ENCODE results near the gene ALKBH5. TPM values are rescaled to one million over a fixed set of nuclear protein-coding genes. Genes with fewer than 3 reads are reported as not detected.

ALKBH5 gene
- total and polyA plus RNA-seq, 2 experiments from 2014 or later = 32.2 to 117 TPM

GRCh38 chr17:18226284-18226945 lies 42.8 kb downstream of the ALKBH5 start:
- Histone ChIP-seq H3K4me3 (peak overlapping the region; percentile 96), H2AFZ (peak overlapping the region; percentile 38; the same call in 1 of the 2 replicates), H3K4me1 (ENCODE audit: insufficient read depth) (peaks cover 16% of the 10 kb centered on the region), H3K36me3 (ENCODE audit: insufficient read depth) (no peaks in the 10 kb centered on the region), H3K4me2 (peak overlapping the region; percentile 97), H4K20me1 (replicated peaks; ENCODE audit: insufficient read depth) (peaks cover 4% of the 10 kb centered on the region), H3K79me2 (replicated peaks; ENCODE audit: insufficient read depth) (peaks cover 51% of the 10 kb centered on the region), H3K27me3 (ENCODE audit: insufficient read depth) (no peaks in the 10 kb centered on the region), H3K27ac (ENCODE audit: low read depth) (no peak overlapping the region), H3F3A (replicated peaks; ENCODE audit: low read depth) (0 out of 2 replicates have a peak, but pooled peaks cover 3% of the 10 kb centered on the region), H3K9me2 (ENCODE audit: insufficient read depth) (no peaks in the 10 kb centered on the region)
- no peak for ATAC-seq
- no peaks in the 10 kb centered on the region; the same call in 2 of the 3 replicates for H3K36me3 Mint-ChIP-seq (ENCODE audit: low read depth)
- H3K4me1 Mint-ChIP-seq = peaks cover 23% of the 10 kb centered on the region
- TF ChIP-seq ZNF331 (CRISPR knock-in tag; IDR thresholded peaks at IDR 0.05; ENCODE audit: low read depth) = no peak
- TF ChIP-seq JUNB (IDR thresholded peaks at IDR 0.05; ENCODE audit: unreplicated experiment) = no peak
- TF ChIP-seq EZH2phosphoT487 (IDR thresholded peaks at IDR 0.05; ENCODE audit: unreplicated experiment) = no peak
- TF ChIP-seq STAT1 (IDR thresholded peaks at IDR 0.05; ENCODE audit: unreplicated experiment) = no peak
- no peak for TF ChIP-seq ETS1 (IDR thresholded peaks at IDR 0.05)
- TF ChIP-seq NANOG (IDR thresholded peaks at IDR 0.05; ENCODE audit: borderline replicate concordance) = no peak
- TF ChIP-seq, protein P1, sequence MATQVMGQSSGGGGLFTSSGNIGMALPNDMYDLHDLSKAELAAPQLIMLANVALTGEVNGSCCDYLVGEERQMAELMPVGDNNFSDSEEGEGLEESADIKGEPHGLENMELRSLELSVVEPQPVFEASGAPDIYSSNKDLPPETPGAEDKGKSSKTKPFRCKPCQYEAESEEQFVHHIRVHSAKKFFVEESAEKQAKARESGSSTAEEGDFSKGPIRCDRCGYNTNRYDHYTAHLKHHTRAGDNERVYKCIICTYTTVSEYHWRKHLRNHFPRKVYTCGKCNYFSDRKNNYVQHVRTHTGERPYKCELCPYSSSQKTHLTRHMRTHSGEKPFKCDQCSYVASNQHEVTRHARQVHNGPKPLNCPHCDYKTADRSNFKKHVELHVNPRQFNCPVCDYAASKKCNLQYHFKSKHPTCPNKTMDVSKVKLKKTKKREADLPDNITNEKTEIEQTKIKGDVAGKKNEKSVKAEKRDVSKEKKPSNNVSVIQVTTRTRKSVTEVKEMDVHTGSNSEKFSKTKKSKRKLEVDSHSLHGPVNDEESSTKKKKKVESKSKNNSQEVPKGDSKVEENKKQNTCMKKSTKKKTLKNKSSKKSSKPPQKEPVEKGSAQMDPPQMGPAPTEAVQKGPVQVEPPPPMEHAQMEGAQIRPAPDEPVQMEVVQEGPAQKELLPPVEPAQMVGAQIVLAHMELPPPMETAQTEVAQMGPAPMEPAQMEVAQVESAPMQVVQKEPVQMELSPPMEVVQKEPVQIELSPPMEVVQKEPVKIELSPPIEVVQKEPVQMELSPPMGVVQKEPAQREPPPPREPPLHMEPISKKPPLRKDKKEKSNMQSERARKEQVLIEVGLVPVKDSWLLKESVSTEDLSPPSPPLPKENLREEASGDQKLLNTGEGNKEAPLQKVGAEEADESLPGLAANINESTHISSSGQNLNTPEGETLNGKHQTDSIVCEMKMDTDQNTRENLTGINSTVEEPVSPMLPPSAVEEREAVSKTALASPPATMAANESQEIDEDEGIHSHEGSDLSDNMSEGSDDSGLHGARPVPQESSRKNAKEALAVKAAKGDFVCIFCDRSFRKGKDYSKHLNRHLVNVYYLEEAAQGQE (IDR thresholded peaks at IDR 0.05; ENCODE audit: unreplicated experiment) = no peak
- TF ChIP-seq EZH2 (IDR thresholded peaks at IDR 0.05; ENCODE audit: low read depth, unreplicated experiment) = no peak
- no peak for TF ChIP-seq ZNF114 (CRISPR knock-in tag; IDR thresholded peaks at IDR 0.05)
- no peak for TF ChIP-seq CREB1 (CRISPR knock-in tag; IDR thresholded peaks at IDR 0.05; ENCODE audit: low read depth)
- no peak for TF ChIP-seq POLR2AphosphoS5 (IDR thresholded peaks at IDR 0.05; ENCODE audit: low read depth)
- TF ChIP-seq, protein P2, sequence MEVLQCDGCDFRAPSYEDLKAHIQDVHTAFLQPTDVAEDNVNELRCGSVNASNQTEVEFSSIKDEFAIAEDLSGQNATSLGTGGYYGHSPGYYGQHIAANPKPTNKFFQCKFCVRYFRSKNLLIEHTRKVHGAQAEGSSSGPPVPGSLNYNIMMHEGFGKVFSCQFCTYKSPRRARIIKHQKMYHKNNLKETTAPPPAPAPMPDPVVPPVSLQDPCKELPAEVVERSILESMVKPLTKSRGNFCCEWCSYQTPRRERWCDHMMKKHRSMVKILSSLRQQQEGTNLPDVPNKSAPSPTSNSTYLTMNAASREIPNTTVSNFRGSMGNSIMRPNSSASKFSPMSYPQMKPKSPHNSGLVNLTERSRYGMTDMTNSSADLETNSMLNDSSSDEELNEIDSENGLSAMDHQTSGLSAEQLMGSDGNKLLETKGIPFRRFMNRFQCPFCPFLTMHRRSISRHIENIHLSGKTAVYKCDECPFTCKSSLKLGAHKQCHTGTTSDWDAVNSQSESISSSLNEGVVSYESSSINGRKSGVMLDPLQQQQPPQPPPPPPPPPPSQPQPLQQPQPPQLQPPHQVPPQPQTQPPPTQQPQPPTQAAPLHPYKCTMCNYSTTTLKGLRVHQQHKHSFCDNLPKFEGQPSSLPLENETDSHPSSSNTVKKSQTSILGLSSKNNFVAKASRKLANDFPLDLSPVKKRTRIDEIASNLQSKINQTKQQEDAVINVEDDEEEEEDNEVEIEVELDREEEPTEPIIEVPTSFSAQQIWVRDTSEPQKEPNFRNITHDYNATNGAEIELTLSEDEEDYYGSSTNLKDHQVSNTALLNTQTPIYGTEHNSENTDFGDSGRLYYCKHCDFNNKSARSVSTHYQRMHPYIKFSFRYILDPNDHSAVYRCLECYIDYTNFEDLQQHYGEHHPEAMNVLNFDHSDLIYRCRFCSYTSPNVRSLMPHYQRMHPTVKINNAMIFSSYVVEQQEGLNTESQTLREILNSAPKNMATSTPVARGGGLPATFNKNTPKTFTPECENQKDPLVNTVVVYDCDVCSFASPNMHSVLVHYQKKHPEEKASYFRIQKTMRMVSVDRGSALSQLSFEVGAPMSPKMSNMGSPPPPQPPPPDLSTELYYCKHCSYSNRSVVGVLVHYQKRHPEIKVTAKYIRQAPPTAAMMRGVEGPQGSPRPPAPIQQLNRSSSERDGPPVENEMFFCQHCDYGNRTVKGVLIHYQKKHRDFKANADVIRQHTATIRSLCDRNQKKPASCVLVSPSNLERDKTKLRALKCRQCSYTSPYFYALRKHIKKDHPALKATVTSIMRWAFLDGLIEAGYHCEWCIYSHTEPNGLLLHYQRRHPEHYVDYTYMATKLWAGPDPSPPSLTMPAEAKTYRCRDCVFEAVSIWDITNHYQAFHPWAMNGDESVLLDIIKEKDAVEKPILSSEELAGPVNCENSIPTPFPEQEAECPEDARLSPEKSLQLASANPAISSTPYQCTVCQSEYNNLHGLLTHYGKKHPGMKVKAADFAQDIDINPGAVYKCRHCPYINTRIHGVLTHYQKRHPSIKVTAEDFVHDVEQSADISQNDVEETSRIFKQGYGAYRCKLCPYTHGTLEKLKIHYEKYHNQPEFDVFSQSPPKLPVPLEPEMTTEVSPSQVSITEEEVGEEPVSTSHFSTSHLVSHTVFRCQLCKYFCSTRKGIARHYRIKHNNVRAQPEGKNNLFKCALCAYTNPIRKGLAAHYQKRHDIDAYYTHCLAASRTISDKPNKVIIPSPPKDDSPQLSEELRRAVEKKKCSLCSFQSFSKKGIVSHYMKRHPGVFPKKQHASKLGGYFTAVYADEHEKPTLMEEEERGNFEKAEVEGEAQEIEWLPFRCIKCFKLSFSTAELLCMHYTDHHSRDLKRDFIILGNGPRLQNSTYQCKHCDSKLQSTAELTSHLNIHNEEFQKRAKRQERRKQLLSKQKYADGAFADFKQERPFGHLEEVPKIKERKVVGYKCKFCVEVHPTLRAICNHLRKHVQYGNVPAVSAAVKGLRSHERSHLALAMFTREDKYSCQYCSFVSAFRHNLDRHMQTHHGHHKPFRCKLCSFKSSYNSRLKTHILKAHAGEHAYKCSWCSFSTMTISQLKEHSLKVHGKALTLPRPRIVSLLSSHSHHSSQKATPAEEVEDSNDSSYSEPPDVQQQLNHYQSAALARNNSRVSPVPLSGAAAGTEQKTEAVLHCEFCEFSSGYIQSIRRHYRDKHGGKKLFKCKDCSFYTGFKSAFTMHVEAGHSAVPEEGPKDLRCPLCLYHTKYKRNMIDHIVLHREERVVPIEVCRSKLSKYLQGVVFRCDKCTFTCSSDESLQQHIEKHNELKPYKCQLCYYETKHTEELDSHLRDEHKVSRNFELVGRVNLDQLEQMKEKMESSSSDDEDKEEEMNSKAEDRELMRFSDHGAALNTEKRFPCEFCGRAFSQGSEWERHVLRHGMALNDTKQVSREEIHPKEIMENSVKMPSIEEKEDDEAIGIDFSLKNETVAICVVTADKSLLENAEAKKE (CRISPR knock-in tag; IDR thresholded peaks at IDR 0.05) = no peak
- TF ChIP-seq, protein P3, sequence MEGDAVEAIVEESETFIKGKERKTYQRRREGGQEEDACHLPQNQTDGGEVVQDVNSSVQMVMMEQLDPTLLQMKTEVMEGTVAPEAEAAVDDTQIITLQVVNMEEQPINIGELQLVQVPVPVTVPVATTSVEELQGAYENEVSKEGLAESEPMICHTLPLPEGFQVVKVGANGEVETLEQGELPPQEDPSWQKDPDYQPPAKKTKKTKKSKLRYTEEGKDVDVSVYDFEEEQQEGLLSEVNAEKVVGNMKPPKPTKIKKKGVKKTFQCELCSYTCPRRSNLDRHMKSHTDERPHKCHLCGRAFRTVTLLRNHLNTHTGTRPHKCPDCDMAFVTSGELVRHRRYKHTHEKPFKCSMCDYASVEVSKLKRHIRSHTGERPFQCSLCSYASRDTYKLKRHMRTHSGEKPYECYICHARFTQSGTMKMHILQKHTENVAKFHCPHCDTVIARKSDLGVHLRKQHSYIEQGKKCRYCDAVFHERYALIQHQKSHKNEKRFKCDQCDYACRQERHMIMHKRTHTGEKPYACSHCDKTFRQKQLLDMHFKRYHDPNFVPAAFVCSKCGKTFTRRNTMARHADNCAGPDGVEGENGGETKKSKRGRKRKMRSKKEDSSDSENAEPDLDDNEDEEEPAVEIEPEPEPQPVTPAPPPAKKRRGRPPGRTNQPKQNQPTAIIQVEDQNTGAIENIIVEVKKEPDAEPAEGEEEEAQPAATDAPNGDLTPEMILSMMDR (conservative IDR thresholded peaks at IDR 0.05; ENCODE audit: low read depth in 2 of 2) = no peak
- H3K4me3 Mint-ChIP-seq = peak overlapping the region; percentile 93
- H3K27ac Mint-ChIP-seq = peak overlapping the region; percentile 64; the same call in 1 of the 2 replicates
- peaks cover 15% of the 10 kb centered on the region for H3K27me3 Mint-ChIP-seq (ENCODE audit: insufficient read depth, low read depth, poor library complexity)
- DNase-seq (ENCODE audit: low spot score) = no peak
- no peaks in the 10 kb centered on the region for H3K9me3 Mint-ChIP-seq

Data from GM23338 (cell line).